ENCODE results near the gene CALN1.

The CALN1 gene

GRCh38 chr7:71864130-71864529 is 548.0 kb downstream of the CALN1 start:
- no peak for DNase-seq (ENCODE audit: extremely low read depth, low read depth)
- no peak overlapping the region for H3K4me3 ChIP-seq (replicated peaks; ENCODE audit: low read depth, low read length)
- no peak for TF ChIP-seq CTCF (IDR thresholded peaks at IDR 0.05; ENCODE audit: low read depth, low read length, missing control alignments)

GRCh38 chr7:71860572-71860971 is 551.6 kb downstream of the CALN1 start:
- TF ChIP-seq CTCF (IDR thresholded peaks at IDR 0.05; ENCODE audit: low read depth, low read length, missing control alignments), result no peak
- DNase-seq (ENCODE audit: extremely low read depth, low read depth), result no peak
- no peak overlapping the region for H3K4me3 ChIP-seq (replicated peaks; ENCODE audit: low read depth, low read length)

GRCh38 chr7:71857338-71857737 is 554.8 kb downstream of the CALN1 start:
- no peak for TF ChIP-seq CTCF (IDR thresholded peaks at IDR 0.05; ENCODE audit: low read depth, low read length, missing control alignments)
- DNase-seq (ENCODE audit: extremely low read depth, low read depth), result no peak
- H3K4me3 ChIP-seq (replicated peaks; ENCODE audit: low read depth, low read length), result no peak overlapping the region

GRCh38 chr7:71854546-71855397 is 557.4 kb downstream of the CALN1 start:
- no peak overlapping the region for H3K4me3 ChIP-seq (replicated peaks; ENCODE audit: low read depth, low read length)
- DNase-seq (ENCODE audit: extremely low read depth, low read depth), result no peak
- no peak for TF ChIP-seq CTCF (IDR thresholded peaks at IDR 0.05; ENCODE audit: low read depth, low read length, missing control alignments)

- no peak overlapping the region for H3K4me3 ChIP-seq (replicated peaks; ENCODE audit: low read depth, low read length)
- no peak for TF ChIP-seq CTCF (IDR thresholded peaks at IDR 0.05; ENCODE audit: low read depth, low read length, missing control alignments)
- DNase-seq (ENCODE audit: extremely low read depth, low read depth), result no peak
These were observed 560.2 kb downstream of the CALN1 start for GRCh38 chr7:71851776-71852498.

GRCh38 chr7:71846160-71846559 is 566.0 kb downstream of the CALN1 start:
- DNase-seq (ENCODE audit: extremely low read depth, low read depth), result no peak
- no peak for TF ChIP-seq CTCF (IDR thresholded peaks at IDR 0.05; ENCODE audit: low read depth, low read length, missing control alignments)
- H3K4me3 ChIP-seq (replicated peaks; ENCODE audit: low read depth, low read length), result no peak overlapping the region
